GM15510 (cell line): ENCODE data around the gene NSD1.

Experiments used
- POLR2A ChIP-seq: IDR thresholded peaks from 3 replicates; pipeline ENCODE4 v1.6.1; 2011; ENCODE audit warnings: borderline replicate concordance; ENCODE audit not compliant: insufficient read length; ENCODE audit errors: extremely low read depth

The NSD1 gene

DNA sequence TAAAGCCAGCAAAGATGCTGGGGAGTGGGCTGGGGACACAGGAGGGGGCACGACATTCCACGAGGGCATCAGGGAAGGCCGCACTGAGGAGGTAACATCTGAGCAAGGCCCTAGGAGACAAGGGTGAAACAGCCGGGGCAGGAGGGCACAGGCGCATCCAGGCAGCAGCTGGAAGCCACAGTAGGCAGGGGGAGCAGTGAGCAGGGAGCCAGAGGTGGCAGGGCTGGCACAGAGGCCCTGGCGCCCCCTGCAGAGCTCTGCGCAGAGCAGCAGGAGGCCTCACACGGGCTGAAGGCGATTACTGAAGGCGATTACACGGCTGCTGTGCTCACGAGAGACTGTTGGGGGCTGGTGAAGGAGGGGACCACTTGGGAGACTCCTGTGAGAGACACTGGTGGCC, 202.5 kb downstream of the NSD1 start:
- TF ChIP-seq POLR2A: no peak

DNA sequence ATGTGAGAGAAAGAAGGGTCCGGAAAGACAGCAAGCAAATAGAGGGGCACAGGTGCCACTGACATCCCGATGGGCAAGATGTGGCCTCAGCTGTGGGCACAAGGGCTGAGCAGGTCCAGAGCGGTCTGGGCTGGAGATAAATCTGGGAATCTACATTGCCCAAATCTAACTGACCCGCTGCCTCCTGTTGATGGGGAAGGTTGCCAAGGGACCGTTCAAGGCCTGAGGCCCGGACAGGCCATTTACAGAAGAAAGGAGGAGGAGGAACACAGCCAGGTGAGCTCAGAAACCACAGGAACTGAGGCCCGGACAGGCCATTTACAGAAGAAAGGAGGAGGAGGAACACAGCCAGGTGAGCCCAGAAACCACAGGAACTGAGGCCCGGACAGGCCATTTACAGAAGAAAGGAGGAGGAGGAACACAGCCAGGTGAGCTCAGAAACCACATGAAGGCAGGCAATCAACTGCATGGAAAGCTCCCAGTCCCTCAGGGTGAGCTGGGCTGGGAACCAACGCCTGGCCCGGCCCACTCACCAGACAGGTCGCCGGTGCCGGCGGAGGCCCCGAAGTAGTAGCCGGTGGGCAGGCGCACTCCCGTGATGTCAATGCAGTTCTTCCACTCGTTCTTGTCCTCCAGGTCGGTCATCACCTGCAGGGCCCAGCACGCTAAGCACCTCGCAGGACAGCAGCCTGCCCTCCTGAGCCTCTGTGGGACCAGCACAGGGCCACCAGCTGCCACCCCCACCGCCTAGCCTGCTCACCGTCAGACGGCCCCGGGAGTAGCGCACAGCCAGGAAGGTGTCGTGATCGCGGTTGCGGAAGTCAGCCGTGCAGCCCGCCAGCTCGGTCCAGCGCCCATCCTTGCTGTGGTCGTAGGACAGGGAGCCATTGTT, 203.3 kb downstream of the NSD1 start:
- TF ChIP-seq POLR2A: no peak

DNA sequence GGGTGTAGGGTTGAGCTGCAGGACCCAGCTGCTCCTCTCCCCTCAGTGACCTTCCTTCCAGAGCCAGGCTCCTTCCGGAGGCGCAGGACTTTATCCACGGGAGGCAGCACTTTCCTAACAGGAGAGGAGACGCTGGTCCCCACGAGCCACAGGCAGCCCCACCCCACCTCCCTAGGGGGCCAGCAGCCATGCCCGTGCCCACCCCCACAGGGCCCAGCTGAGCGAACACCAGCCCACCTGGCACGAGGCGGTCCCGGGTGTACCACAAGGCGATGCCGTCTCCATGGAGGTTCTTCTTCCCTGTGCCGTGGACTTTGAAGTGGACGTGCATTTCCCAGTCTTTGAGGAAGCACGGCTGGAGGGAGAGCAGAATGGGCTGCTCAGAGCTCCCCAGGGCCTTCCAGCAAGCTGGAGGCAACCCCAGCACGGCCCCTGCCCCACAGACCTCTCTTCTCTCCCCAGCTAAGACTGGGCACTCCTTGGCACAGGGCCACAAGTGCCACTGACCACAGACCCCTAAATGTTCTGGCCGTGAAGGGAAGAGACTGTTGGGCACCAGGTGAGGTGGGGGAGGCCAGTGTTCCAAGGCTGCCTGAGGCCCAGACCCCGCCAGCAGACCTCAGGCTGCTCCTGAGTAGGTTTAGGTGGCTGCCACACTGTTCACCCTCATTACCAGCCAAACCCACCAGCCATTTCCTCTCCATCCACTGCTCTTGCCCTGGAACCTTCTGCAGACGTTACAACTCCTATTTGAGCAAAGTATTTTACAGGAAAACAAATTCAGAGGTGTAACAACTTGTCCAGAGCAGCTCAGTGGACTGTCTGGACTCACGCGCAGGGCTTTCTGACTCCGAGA, 204.9 kb downstream of the NSD1 start:
- no peak for TF ChIP-seq POLR2A

DNA sequence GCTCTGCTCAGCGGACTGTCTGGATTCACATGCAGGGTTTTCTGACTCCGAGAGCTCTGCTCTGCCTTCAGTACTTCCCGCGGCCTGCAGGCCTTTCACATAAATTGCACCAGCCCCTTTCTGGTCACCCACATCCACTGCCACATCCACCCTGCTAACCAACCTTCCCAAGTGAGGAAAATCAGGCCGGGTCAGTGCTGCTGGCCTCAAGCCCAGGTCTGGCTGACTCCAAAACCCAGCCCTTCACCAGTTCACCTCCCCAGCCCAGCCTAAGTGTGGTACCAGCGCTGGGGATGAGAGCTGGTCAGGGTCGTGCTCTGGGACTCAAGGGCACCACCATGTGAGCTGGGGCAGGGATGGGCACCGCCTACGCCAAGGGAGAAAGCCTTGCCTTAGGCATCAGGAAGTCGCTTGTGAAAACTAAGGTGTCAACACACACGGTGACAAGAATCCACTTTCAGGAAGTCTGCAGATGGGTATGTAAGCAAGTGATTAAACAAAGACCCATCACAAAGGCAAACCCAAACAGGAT, 205.6 kb downstream of the NSD1 start:
- TF ChIP-seq POLR2A: no peak

DNA sequence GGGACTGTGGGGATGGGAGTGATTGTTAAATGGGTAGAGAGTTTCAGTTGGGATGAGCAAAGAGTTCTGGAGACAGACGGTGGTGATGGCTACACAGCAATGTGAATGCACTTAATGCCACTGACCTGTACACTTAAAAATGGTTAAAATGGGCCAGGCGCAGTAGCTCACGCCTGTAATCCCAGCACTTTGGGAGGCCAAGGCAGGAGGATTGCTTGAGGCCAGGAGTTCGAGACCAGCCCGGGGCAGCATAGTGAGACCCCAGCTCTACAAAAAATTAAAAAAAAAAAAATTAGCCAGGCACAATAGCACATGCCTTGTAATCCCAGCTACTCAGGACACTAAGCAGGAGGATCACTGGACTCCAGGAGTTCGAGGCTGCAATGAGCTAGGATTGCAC, 210.2 kb downstream of the NSD1 start:
- TF ChIP-seq POLR2A: no peak

DNA sequence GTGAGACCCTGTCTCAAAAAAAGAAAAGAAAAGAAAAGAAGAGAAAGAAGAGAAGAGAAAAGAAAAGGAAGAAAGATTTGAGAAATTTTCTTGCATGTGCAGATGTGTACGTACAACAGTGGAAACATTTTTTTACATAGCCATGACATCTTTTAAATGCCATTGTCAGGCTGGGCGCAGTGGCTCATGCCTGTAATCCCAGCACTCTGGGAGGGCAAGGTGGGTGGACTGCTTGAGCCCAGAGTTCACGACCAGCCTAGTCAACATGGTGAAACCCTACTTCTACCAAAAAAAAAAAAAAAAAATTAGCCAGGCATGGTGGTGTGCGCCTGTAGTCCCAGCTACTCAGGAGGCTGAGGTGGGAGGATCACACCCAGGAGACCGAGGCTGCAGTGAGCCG, 211.3 kb downstream of the NSD1 start:
- TF ChIP-seq POLR2A: no peak

DNA sequence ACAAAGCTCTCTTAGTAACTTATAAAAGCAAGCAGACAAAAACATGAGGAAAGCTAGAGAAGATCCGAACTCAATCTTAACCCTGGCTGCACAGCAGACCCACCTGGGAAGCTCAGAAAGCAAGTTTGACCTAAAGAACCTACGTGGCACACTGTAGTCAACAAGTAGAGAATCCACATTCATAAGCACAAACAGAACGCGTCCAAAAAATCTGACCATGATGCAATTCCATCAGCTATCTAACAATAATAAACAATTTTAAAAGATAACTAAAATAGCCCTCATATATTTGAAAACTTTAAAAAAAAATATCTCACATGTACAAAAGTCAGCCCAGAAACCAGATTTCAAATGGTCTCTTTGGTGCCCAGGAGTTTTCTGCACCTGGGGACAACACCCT, 213.2 kb downstream of the NSD1 start:
- TF ChIP-seq POLR2A: no peak

DNA sequence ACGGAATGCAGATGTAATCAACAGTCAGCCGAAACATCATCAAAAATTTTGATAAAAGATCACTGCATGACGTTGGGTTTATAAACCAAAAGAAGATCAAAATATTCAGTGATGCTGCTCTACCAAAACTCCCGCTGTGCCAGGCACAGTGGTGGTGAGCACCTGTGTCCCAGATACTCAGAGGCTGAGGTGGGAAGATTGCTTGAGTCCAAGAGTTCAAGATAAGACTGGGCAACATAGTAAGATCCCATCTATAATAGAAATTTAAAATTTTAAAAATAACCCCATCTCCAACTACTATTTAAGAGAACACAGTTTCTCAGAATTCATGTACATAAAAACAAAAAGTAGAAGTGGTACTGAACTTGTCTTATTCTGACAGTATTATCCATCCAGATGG, 214.1 kb downstream of the NSD1 start:
- no peak for TF ChIP-seq POLR2A

DNA sequence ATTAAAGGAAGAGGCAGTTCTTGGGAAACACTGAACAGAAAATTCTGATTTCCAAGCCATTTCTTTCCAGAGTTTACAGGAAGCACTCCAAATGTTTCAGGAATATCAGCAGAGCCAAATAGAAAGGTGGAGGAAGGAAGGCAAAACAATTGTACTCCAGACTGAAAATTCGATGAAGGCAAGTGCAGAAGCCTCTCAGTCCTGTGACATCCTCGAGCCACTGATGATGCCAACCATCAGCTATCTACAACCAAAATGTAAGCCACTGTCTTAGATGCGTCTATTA, 215.7 kb downstream of the NSD1 start:
- TF ChIP-seq POLR2A: no peak

DNA sequence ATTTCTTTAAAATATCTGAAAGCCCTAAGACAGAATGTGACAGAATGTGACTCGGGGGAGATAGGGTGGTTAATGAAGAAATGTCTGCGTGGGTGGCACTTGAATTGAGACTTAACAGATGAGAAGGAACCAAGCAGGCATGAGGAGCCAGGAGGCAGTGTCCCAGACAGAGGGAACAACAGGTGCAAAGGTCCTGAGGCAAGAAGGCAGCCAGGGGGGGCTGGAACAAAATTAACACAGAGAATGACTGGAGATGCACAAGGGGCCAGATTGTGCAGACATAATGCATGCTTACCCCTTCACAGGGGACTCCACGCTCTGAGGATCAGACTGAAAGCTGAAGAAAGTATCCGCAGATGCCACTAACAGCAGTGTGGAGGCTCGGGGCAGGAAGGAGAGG, 216.2 kb downstream of the NSD1 start:
- TF ChIP-seq POLR2A: no peak
